Measurements from ENCODE around the gene TMEM165.
"Not testable (repeated sequence)": the region's sequence is repeated elsewhere in the genome, so short reads cannot be mapped to it uniquely, and the experiment has no call there.

DNA sequence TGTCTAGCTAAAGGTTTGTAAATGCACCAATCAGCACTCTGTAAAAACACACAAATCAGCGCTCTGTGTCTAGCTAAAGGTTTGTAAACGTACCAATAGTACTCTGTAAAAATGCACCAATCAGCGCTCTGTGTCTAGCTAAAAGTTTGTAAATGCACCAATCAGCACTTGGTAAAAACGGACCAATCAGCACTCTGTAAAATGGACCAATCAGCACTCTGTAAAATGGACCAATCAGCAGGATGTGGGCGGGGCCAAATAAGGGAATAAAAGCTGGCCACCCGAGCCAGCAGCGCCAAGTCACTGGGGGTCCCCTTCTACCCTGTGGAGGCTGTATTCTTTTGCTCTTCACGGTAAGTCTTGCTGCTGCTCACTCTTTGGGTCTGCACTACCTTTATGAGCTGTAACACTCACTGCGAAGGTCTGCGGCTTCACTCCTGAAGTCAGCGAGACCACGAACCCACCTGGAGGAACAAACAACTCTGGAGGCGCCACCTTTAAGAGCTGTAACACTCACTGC lies 42.5 kb upstream of the TMEM165 start:
- not testable (repeated sequence) for TF ChIP-seq POLR2A (IDR thresholded peaks at IDR 0.05; ENCODE audit: low read depth, low read length); CEBPB (IDR thresholded peaks at IDR 0.05; ENCODE audit: low read depth, low read length); RFX5 (IDR thresholded peaks at IDR 0.05; ENCODE audit: low read depth, low read length); SMC3 (IDR thresholded peaks at IDR 0.05; ENCODE audit: low read depth, low read length); MXI1 (IDR thresholded peaks at IDR 0.05; ENCODE audit: borderline replicate concordance, low read depth, low read length); RCOR1 (IDR thresholded peaks at IDR 0.05; ENCODE audit: insufficient replicate concordance, low read length); RAD21 (IDR thresholded peaks at IDR 0.05; ENCODE audit: low read length); BHLHE40 (IDR thresholded peaks at IDR 0.05; ENCODE audit: low read depth, low read length)
- TF ChIP-seq, protein P1, sequence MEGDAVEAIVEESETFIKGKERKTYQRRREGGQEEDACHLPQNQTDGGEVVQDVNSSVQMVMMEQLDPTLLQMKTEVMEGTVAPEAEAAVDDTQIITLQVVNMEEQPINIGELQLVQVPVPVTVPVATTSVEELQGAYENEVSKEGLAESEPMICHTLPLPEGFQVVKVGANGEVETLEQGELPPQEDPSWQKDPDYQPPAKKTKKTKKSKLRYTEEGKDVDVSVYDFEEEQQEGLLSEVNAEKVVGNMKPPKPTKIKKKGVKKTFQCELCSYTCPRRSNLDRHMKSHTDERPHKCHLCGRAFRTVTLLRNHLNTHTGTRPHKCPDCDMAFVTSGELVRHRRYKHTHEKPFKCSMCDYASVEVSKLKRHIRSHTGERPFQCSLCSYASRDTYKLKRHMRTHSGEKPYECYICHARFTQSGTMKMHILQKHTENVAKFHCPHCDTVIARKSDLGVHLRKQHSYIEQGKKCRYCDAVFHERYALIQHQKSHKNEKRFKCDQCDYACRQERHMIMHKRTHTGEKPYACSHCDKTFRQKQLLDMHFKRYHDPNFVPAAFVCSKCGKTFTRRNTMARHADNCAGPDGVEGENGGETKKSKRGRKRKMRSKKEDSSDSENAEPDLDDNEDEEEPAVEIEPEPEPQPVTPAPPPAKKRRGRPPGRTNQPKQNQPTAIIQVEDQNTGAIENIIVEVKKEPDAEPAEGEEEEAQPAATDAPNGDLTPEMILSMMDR (conservative IDR thresholded peaks at IDR 0.05; ENCODE audit: low read depth, low read length) = not testable (repeated sequence)
- TF ChIP-seq, protein P2, sequence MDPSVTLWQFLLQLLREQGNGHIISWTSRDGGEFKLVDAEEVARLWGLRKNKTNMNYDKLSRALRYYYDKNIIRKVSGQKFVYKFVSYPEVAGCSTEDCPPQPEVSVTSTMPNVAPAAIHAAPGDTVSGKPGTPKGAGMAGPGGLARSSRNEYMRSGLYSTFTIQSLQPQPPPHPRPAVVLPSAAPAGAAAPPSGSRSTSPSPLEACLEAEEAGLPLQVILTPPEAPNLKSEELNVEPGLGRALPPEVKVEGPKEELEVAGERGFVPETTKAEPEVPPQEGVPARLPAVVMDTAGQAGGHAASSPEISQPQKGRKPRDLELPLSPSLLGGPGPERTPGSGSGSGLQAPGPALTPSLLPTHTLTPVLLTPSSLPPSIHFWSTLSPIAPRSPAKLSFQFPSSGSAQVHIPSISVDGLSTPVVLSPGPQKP (IDR thresholded peaks at IDR 0.05; ENCODE audit: borderline replicate concordance, low read depth, low read length) = not testable (repeated sequence)
- TF ChIP-seq, protein P3, sequence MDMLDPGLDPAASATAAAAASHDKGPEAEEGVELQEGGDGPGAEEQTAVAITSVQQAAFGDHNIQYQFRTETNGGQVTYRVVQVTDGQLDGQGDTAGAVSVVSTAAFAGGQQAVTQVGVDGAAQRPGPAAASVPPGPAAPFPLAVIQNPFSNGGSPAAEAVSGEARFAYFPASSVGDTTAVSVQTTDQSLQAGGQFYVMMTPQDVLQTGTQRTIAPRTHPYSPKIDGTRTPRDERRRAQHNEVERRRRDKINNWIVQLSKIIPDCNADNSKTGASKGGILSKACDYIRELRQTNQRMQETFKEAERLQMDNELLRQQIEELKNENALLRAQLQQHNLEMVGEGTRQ (IDR thresholded peaks at IDR 0.05; ENCODE audit: low read depth, low read length) = not testable (repeated sequence)
